ENCODE measurements around the gene MYL7. TPM values are rescaled to one million over a fixed set of nuclear protein-coding genes. Genes with fewer than 3 reads are reported as not detected.

MYL7 gene
- polyA plus RNA-seq, 1 of the 3 experiments (the other 2 are of a cell fraction): not detected

- peaks cover 22 to 83% of the 10 kb centered on the region in 2 experiments for H3K36me3 ChIP-seq (replicated peaks in 1 of 2; ENCODE audit: control insufficient read depth in 1 of 2, insufficient read depth in 2 of 2, low read length in 1 of 2)
- no peaks in the 10 kb centered on the region for H3K9me2 ChIP-seq
- DNase-seq: no peak
- TF ChIP-seq, protein P1, sequence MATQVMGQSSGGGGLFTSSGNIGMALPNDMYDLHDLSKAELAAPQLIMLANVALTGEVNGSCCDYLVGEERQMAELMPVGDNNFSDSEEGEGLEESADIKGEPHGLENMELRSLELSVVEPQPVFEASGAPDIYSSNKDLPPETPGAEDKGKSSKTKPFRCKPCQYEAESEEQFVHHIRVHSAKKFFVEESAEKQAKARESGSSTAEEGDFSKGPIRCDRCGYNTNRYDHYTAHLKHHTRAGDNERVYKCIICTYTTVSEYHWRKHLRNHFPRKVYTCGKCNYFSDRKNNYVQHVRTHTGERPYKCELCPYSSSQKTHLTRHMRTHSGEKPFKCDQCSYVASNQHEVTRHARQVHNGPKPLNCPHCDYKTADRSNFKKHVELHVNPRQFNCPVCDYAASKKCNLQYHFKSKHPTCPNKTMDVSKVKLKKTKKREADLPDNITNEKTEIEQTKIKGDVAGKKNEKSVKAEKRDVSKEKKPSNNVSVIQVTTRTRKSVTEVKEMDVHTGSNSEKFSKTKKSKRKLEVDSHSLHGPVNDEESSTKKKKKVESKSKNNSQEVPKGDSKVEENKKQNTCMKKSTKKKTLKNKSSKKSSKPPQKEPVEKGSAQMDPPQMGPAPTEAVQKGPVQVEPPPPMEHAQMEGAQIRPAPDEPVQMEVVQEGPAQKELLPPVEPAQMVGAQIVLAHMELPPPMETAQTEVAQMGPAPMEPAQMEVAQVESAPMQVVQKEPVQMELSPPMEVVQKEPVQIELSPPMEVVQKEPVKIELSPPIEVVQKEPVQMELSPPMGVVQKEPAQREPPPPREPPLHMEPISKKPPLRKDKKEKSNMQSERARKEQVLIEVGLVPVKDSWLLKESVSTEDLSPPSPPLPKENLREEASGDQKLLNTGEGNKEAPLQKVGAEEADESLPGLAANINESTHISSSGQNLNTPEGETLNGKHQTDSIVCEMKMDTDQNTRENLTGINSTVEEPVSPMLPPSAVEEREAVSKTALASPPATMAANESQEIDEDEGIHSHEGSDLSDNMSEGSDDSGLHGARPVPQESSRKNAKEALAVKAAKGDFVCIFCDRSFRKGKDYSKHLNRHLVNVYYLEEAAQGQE (IDR thresholded peaks at IDR 0.05; ENCODE audit: low read depth, low read length): no peak
- no peak for TF ChIP-seq SIN3A (IDR thresholded peaks at IDR 0.05; ENCODE audit: borderline replicate concordance, low read depth, low read length)
- no peak for TF ChIP-seq TEAD4 (IDR thresholded peaks at IDR 0.05; ENCODE audit: borderline replicate concordance, insufficient read depth)
- no peak for TF ChIP-seq RAD21 (IDR thresholded peaks at IDR 0.05; ENCODE audit: low read length)
- no peak for TF ChIP-seq FOXM1 (IDR thresholded peaks at IDR 0.05; ENCODE audit: low read depth)
- TF ChIP-seq ELF1 (IDR thresholded peaks at IDR 0.05): no peak
- no peak for TF ChIP-seq RFX5 (IDR thresholded peaks at IDR 0.05; ENCODE audit: low read length)
- no peak for TF ChIP-seq CHD2 (IDR thresholded peaks at IDR 0.05; ENCODE audit: low read length, partially characterized antibody)
- TF ChIP-seq, protein P2, sequence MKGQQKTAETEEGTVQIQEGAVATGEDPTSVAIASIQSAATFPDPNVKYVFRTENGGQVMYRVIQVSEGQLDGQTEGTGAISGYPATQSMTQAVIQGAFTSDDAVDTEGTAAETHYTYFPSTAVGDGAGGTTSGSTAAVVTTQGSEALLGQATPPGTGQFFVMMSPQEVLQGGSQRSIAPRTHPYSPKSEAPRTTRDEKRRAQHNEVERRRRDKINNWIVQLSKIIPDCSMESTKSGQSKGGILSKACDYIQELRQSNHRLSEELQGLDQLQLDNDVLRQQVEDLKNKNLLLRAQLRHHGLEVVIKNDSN (IDR thresholded peaks at IDR 0.05; ENCODE audit: borderline replicate concordance, low read depth): no peak
- TF ChIP-seq SMC3 (IDR thresholded peaks at IDR 0.05; ENCODE audit: low read depth, low read length): no peak
- no peak overlapping the region for H3K9ac ChIP-seq
- H3K27me3 ChIP-seq (ENCODE audit: insufficient read depth): no peaks in the 10 kb centered on the region
- peaks cover 12% of the 10 kb centered on the region; the same call in 1 of the 2 replicates for H4K20me1 ChIP-seq (ENCODE audit: insufficient read depth)
- no peaks in the 10 kb centered on the region for H3K9me3 ChIP-seq
- ChIA-PET POLR2A (interaction anchor here (3.0 kb wide), 1 partner anchor 9 kb away, joined by 18 read pairs; the partner anchor contains the start of gene POLD2), CTCF (interaction anchor here (1.7 kb wide), 1 partner anchor 10 kb away, joined by 6 read pairs; the partner anchor contains the start of gene POLD2)
- no peak overlapping the region for H3K4me2 ChIP-seq
- H3K4me1 ChIP-seq (ENCODE audit: control insufficient read depth in 1 of 2, insufficient read depth in 2 of 2, low read depth in 1 of 2, low read length in 1 of 2): peaks cover 0 to 13% of the 10 kb centered on the region in 2 experiments; a peak in 1 of 4 replicates
- no peak overlapping the region for H3K27ac ChIP-seq (ENCODE audit: low read depth in 2 of 2, low read length in 1 of 2)
- no peak overlapping the region for H2AFZ ChIP-seq (ENCODE audit: low read depth)
- 0 out of 2 replicates have a peak, but pooled peaks cover 3% of the 10 kb centered on the region for H3K79me2 ChIP-seq (ENCODE audit: insufficient read depth)
- H3F3A ChIP-seq (replicated peaks; ENCODE audit: insufficient read depth): peaks cover 26% of the 10 kb centered on the region
- H3K4me3 ChIP-seq (ENCODE audit: low read depth in 2 of 2, low read length in 1 of 2): no peak overlapping the region
- 97% methylated on average over 22 of the region's 24 CpGs for whole genome bisulfite sequencing (ENCODE audit: low lambda C conversion rate)
These were observed 27.3 kb downstream of the MYL7 start for GRCh38 chr7:44113764-44114354.
